Measurements from ENCODE around the gene OTOGL. TPM values are rescaled to one million over a fixed set of nuclear protein-coding genes. Genes with fewer than 3 reads are reported as not detected.
"Not testable (repeated sequence)": the region's sequence is repeated elsewhere in the genome, so short reads cannot be mapped to it uniquely, and the experiment has no call there.

Gene OTOGL
- total RNA-seq, 1 donor, result not detected

- Histone ChIP-seq H3K4me3 (ENCODE audit: low read length) (no peak overlapping the region), H3K9me3 (ENCODE audit: low read depth, low read length) (no peaks in the 10 kb centered on the region), H3K4me1 (ENCODE audit: insufficient read depth, low read length) (no peaks in the 10 kb centered on the region), H3K27me3 (ENCODE audit: insufficient read depth, low read length) (no peaks in the 10 kb centered on the region)
These were observed 114.5 kb downstream of the OTOGL start for GRCh38 chr12:80213871-80214270.

- Histone ChIP-seq H3K4me1 (ENCODE audit: insufficient read depth, low read length) (no peaks in the 10 kb centered on the region), H3K4me3 (ENCODE audit: low read length) (no peak overlapping the region), H3K9me3 (ENCODE audit: low read depth, low read length) (no peaks in the 10 kb centered on the region), H3K27me3 (ENCODE audit: insufficient read depth, low read length) (no peaks in the 10 kb centered on the region)
These were observed 117.7 kb downstream of the OTOGL start for GRCh38 chr12:80217011-80217535.

- H3K9me3 ChIP-seq (ENCODE audit: low read depth, low read length); H3K4me3 ChIP-seq (ENCODE audit: low read length); H3K4me1 ChIP-seq (ENCODE audit: insufficient read depth, low read length); H3K27me3 ChIP-seq (ENCODE audit: insufficient read depth, low read length): not testable (repeated sequence)
These were observed 119.6 kb downstream of the OTOGL start for GRCh38 chr12:80218925-80219324.

- H3K4me1 ChIP-seq (ENCODE audit: insufficient read depth, low read length), result no peaks in the 10 kb centered on the region
- H3K9me3 ChIP-seq (ENCODE audit: low read depth, low read length), result no peaks in the 10 kb centered on the region
- H3K4me3 ChIP-seq (ENCODE audit: low read length), result no peak overlapping the region
- H3K27me3 ChIP-seq (ENCODE audit: insufficient read depth, low read length), result no peaks in the 10 kb centered on the region
These were observed 120.0 kb downstream of the OTOGL start for GRCh38 chr12:80219345-80219744.

GRCh38 chr12:80222261-80222660, 122.9 kb downstream of the OTOGL start:
- no peaks in the 10 kb centered on the region for H3K4me1 ChIP-seq (ENCODE audit: insufficient read depth, low read length)
- no peaks in the 10 kb centered on the region for H3K27me3 ChIP-seq (ENCODE audit: insufficient read depth, low read length)
- no peaks in the 10 kb centered on the region for H3K9me3 ChIP-seq (ENCODE audit: low read depth, low read length)
- H3K4me3 ChIP-seq (ENCODE audit: low read length), result no peak overlapping the region

GRCh38 chr12:80226576-80226975, 127.2 kb downstream of the OTOGL start:
- no peaks in the 10 kb centered on the region for H3K9me3 ChIP-seq (ENCODE audit: low read depth, low read length)
- no peaks in the 10 kb centered on the region for H3K4me1 ChIP-seq (ENCODE audit: insufficient read depth, low read length)
- no peaks in the 10 kb centered on the region for H3K27me3 ChIP-seq (ENCODE audit: insufficient read depth, low read length)
- no peak overlapping the region for H3K4me3 ChIP-seq (ENCODE audit: low read length)

- not testable (repeated sequence) for H3K4me3 ChIP-seq (ENCODE audit: low read length); H3K9me3 ChIP-seq (ENCODE audit: low read depth, low read length); H3K4me1 ChIP-seq (ENCODE audit: insufficient read depth, low read length); H3K27me3 ChIP-seq (ENCODE audit: insufficient read depth, low read length)
These were observed 128.6 kb downstream of the OTOGL start for GRCh38 chr12:80227904-80228303.

GRCh38 chr12:80230068-80230467, 130.7 kb downstream of the OTOGL start:
- Histone ChIP-seq H3K4me1 (ENCODE audit: insufficient read depth, low read length) (no peaks in the 10 kb centered on the region), H3K4me3 (ENCODE audit: low read length) (no peak overlapping the region), H3K9me3 (ENCODE audit: low read depth, low read length) (no peaks in the 10 kb centered on the region), H3K27me3 (ENCODE audit: insufficient read depth, low read length) (no peaks in the 10 kb centered on the region)

GRCh38 chr12:80232837-80233236, 133.5 kb downstream of the OTOGL start:
- Histone ChIP-seq H3K4me3 (ENCODE audit: low read length) (no peak overlapping the region), H3K4me1 (ENCODE audit: insufficient read depth, low read length) (no peaks in the 10 kb centered on the region), H3K27me3 (ENCODE audit: insufficient read depth, low read length) (no peaks in the 10 kb centered on the region), H3K9me3 (ENCODE audit: low read depth, low read length) (no peaks in the 10 kb centered on the region)

GRCh38 chr12:80233926-80234325, 134.6 kb downstream of the OTOGL start:
- no peaks in the 10 kb centered on the region for H3K9me3 ChIP-seq (ENCODE audit: low read depth, low read length)
- no peaks in the 10 kb centered on the region for H3K4me1 ChIP-seq (ENCODE audit: insufficient read depth, low read length)
- H3K27me3 ChIP-seq (ENCODE audit: insufficient read depth, low read length), result no peaks in the 10 kb centered on the region
- H3K4me3 ChIP-seq (ENCODE audit: low read length), result no peak overlapping the region

GRCh38 chr12:80234667-80235066, 135.3 kb downstream of the OTOGL start:
- no peaks in the 10 kb centered on the region for H3K4me1 ChIP-seq (ENCODE audit: insufficient read depth, low read length)
- H3K4me3 ChIP-seq (ENCODE audit: low read length), result no peak overlapping the region
- H3K9me3 ChIP-seq (ENCODE audit: low read depth, low read length), result no peaks in the 10 kb centered on the region
- H3K27me3 ChIP-seq (ENCODE audit: insufficient read depth, low read length), result no peaks in the 10 kb centered on the region

GRCh38 chr12:80235944-80236343, 136.6 kb downstream of the OTOGL start:
- Histone ChIP-seq H3K4me1 (ENCODE audit: insufficient read depth, low read length) (no peaks in the 10 kb centered on the region), H3K27me3 (ENCODE audit: insufficient read depth, low read length) (no peaks in the 10 kb centered on the region), H3K9me3 (ENCODE audit: low read depth, low read length) (no peaks in the 10 kb centered on the region), H3K4me3 (ENCODE audit: low read length) (no peak overlapping the region)

GRCh38 chr12:80239867-80240266, 140.5 kb downstream of the OTOGL start:
- H3K27me3 ChIP-seq (ENCODE audit: insufficient read depth, low read length), result no peaks in the 10 kb centered on the region
- H3K4me3 ChIP-seq (ENCODE audit: low read length), result no peak overlapping the region
- H3K9me3 ChIP-seq (ENCODE audit: low read depth, low read length), result no peaks in the 10 kb centered on the region
- no peaks in the 10 kb centered on the region for H3K4me1 ChIP-seq (ENCODE audit: insufficient read depth, low read length)

GRCh38 chr12:80241576-80242273, 142.4 kb downstream of the OTOGL start:
- H3K4me1 ChIP-seq (ENCODE audit: insufficient read depth, low read length), result no peaks in the 10 kb centered on the region

GRCh38 chr12:80242321-80242720, 143.0 kb downstream of the OTOGL start:
- H3K9me3 ChIP-seq (ENCODE audit: low read depth, low read length), result no peaks in the 10 kb centered on the region
- no peaks in the 10 kb centered on the region for H3K4me1 ChIP-seq (ENCODE audit: insufficient read depth, low read length)
- no peak overlapping the region for H3K4me3 ChIP-seq (ENCODE audit: low read length)
- no peaks in the 10 kb centered on the region for H3K27me3 ChIP-seq (ENCODE audit: insufficient read depth, low read length)

More at GRCh38 chr12:80241576-80242273, 142.4 kb downstream of the OTOGL start:
- Histone ChIP-seq H3K9me3 (ENCODE audit: low read depth, low read length) (no peaks in the 10 kb centered on the region), H3K4me3 (ENCODE audit: low read length) (no peak overlapping the region), H3K27me3 (ENCODE audit: insufficient read depth, low read length) (no peaks in the 10 kb centered on the region)

- not testable (repeated sequence) for H3K4me3 ChIP-seq (ENCODE audit: low read length); H3K27me3 ChIP-seq (ENCODE audit: insufficient read depth, low read length)
These were observed 150.2 kb downstream of the OTOGL start for GRCh38 chr12:80249581-80249980.

More at GRCh38 chr12:80249581-80249980, 150.2 kb downstream of the OTOGL start:
- H3K9me3 ChIP-seq (ENCODE audit: low read depth, low read length); H3K4me1 ChIP-seq (ENCODE audit: insufficient read depth, low read length): not testable (repeated sequence)
